Fibroblast of skin of back (primary cell): Measurements from ENCODE around the gene MCC.
"Not testable (repeated sequence)": the region's sequence is repeated elsewhere in the genome, so short reads cannot be mapped to it uniquely, and the experiment has no call there.

Experiments
- DNase-seq: peaks from one replicate; pipeline ENCODE4 v3.0.0-alpha.2; 2013

Gene MCC

DNA sequence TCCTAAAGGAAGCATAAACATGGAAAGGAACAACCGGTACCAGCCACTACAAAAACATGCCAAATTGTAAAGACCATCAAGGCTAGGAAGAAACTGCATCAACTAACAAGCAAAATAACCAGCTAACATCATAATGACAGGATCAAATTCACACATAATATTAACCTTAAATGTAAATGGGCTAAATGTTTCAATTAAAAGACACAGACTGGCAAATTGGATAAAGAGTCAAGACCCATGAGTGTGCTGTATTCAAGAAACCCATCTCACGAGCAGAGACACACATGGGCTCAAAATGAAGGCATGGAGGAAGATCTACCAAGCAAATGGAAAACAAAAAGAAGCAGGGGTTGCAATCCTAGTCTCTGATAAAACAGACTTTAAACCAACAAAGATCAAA is 411.6 kb downstream of the MCC start:
- not testable (repeated sequence) for DNase-seq

DNA sequence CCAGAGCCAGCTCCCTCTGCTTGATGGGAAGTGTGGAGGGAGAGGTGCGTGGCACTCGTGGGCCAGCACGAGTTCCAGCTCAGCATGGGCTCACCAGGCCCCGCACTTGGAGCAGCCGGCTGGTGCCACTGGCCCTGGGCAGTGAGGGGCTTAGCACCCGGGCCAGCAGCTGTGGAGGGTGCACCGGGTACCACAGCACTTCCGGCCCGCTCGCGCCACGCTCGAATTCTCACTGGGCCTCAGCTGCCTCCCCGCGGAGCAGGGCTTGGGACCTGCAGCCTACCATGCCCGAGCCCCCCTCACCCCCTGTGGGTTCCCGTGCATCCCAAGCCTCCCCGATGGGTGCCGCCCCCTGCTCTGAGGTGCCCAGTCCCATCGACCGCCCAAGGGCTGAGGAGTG is 413.2 kb downstream of the MCC start:
- DNase-seq, result no peak

DNA sequence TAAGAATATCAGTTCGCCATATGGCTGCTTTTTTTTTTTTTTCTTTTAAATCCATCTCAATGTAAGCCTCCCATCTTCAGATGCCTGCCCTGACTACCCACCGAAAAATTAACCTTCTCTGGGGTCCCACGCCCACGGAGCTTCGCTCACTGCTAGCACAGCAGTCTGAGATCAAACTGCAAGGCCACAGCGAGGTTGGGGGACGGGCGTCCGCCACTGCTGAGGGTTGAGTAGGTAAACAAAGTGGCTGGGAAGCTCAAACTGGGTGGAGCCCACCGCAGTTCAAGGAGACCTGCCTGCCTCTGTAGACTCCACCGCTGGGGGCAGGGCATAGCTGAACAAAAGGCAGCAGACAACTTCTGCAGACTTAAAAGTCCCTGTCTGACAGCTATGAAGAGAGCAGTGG is 414.6 kb downstream of the MCC start:
- not testable (repeated sequence) for DNase-seq

DNA sequence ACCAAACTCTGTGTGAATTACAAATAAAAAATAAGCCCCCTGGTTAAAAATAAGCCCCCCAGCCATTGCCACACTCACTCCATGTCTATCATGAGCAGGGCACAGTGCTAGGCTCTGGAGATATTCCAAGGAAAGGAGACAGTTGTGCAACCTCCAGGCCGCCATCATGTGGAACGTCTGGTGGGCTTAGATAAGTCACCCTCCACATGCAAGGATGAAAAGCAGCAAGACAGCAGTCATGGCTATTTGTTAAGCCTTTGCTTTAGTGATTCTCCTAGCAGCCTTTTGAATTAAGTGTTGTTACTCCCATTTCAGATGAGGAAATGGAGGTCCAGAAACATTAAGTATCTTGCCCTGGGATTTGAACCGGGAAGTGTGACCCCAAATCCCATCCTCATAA is 416.9 kb downstream of the MCC start:
- no peak for DNase-seq

DNA sequence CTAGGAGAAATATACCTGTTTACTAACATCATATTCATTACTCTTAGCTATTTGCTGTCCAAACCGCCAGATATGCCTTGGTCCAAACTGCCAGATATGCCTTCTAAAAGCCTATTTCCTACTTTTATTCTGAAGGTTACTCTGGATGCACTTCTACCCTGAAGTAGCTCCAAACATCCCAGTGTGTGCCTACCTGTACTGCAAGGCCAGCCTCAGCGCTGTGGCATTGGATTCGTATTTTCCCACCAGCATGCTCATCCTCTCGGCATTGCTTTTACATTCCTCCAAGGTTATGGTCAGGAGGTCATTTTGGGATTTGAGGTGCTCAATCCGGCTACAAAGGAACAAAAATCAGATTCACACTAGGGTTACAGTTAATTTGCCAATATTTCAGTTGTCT is 417.4 kb downstream of the MCC start:
- no peak for DNase-seq

DNA sequence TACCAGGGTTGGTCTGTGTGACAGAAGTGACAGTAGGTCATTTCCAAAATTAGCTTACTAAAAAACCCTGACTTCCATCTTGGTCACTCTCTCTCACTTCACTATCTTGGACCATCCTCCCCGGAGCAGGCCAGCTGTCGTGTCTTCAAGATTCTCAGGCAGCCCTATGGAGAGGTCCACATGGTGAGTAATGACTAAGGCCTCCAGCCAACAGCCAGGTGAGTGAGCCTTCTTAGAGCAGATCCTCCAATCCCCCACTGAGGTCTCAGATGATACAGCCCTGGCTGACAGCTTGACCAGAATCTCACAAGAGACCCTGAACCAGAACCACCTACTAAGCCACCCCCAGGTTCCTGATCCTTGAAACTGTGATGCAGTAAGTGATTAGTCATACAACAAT is 419.7 kb downstream of the MCC start:
- DNase-seq, result peak; percentile 69

DNA sequence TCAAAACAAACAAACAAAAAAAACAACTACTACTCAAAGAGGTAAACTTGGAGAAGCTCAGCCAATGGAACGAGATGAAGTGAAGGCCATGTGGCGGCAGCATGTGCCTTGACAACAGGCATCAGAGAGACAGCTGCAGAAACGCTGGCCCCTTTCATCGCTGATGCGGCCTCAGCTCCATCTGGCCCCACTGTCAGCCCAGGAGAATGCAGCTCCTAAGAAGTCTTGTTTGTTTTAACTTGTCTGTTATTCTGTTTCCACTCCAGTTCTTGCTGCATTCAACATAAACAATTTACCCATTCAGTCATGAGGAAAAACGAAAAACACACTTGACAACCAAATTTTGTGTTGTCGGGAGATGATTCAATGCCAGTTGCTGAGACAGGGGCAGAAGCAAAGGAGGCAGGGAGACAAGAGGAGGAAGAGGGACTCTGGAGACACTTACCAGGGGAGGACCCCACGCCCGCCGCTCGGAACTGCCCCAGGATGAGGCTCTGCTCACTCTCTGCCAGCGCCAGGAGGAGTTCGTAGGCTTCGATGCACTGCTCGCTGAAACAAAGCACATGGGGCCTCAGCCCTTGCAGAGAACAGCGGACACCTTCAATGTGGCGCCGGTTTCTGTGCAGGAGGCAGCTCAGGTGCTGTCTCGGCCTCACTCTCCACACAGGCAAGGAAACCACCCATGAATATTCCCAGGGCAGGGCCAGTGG is 420.5 kb downstream of the MCC start:
- DNase-seq, result no peak

DNA sequence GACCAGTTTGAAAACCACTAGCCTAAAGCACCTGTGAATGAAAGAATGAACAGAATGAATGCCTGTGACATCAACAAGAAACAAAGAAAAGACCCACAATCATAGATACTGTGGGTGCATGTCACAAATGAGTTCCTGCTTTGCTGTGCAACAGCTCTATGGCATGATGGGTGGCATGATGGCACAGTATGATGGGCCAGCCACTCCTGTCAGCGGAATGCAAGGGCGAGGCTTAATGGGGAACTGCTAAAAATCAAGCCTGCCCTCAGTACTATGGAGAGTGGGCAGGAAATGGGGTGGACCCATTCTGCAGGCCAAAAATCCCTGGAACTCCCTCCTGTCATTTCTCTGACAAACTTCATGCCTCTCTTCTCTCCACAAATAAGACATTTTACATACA is 422.6 kb downstream of the MCC start:
- no peak for DNase-seq

DNA sequence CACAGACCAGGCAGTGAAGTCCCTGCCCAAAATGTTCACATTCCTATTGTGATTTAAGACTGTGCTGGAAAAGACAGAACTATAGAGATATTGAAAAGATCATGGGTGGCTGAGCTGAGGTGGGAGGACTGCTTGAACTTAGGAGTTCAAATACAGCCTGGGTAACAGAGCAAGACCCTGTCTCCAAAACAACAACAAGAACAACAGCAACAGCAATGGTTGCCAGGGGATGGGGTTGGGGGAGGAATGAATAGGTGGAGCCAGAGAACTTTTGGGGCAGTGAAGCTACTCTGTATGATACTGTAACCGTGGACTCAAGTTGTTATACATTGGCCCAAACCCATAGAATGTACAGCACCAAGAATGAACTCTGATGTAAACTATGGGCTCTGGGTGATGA is 423.4 kb downstream of the MCC start:
- DNase-seq, result no peak

DNA sequence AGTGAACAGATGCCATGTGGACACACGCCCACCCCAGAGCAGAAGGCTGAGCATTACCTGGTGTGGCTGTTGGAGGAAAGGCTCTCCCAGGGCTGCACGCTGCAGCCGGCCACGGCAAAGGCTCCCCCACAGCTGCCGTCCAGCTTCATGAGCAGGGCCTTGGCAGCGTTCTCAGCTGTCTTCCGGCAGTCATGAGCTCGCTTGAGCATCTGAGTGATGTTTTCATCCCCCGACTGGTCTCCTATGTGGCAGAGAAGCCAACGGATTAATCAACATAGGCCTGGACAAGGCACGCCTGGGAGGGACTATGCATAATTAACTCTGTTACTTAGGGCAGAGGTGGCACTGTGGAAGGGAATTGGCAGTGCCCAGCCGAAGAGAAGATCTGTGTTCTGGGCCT is 424.3 kb downstream of the MCC start:
- DNase-seq, result no peak

DNA sequence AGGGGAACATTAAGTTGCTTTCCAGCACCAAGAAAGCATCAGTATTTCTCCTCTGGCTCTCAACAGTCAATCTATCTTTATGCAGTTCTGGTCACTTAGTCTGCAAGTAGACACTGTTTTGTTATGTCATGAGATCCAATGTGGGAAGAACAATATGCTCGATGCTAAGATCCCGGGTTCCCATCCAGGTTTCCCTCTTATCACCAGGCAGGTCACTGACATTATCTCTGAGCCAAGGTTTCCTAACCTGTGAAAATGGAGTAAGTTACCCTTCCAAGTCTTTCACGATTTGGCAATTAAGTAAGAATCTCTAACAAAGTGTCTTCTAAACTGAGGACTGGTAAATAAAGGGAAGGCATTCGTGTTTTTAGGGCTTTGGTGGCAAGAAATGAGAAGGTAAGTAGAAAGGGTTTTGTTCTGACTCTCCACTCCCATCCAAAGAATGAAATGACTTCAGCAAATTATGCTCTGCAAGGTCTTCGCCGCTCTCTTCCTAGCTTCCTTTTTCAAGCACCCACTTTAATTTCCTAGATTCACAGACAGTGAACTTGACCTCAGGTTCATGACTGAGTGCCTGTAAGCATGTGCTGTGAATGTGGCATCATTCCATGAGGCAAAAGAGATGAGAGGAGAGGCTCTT is 425.3 kb downstream of the MCC start:
- no peak for DNase-seq

DNA sequence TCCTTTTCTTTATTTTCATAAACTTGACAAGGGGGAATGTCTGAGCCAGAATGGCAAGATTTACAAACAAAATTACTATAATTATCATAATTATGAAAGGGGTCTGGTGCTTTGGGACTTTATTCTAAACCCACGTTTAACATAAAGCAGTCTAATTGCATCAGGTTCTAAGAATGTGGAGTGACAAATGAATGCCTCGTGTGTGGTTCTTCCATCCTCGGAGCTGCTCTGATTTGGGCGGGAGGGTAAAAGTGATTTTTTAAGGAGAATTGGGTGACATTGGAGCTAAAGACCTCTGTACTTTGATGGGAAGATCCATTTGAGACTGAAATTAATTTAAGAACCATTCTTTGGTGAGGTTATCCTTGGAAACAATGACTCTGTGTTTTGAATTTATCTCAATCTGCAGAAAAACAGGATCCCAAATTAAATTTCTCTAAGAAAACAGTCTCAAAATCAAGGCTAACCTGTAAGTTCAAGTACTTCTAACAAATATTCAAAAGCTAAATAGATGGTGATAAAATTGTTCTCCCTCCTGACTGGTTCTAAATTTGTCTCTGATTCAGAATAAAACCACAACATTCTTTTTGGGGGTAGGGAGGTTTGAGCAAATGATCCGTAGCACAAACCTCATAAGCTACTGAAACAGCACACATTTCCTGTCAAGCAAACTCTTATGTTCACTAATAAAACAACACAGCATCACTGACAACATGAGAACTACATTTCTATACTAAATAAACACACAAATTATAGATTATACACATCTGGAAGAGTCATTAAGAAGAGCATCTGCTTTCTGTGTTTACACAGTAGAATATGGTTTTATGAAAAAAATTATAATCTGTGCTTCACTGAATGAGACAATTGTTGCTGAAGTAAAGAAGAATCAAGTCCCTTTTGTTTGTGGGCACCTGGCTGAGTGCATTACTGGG is 426.1 kb downstream of the MCC start:
- peak; percentile 86 for DNase-seq

DNA sequence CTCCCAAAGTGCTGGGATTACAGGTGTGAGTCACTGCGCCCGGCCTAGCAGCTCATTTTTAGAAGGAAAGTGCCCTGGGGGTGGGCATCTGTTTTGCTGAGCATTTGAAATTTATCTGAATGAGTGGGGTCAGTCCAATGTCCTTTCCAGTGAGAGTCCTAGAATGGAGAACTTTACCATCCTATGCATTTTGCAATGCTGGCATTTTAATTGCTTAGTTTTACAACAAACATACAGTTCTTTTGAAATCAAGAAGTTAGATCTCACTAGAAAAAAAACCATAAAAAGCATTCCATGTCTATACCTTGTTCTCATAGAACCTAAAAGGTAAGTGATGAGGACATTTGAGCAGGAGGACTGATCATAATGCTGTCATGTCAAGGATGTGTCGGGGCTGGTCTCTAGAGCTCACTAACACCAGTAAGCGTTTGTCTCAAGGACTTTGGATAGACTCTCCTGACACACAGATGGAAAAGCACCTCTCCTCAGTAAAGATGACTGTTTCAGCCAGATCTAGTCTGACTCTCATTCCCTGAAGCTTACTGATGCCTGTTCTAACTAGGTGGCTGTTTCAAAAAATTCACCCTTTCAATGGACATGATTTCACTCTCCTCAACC is 427.7 kb downstream of the MCC start:
- DNase-seq, result no peak

DNA sequence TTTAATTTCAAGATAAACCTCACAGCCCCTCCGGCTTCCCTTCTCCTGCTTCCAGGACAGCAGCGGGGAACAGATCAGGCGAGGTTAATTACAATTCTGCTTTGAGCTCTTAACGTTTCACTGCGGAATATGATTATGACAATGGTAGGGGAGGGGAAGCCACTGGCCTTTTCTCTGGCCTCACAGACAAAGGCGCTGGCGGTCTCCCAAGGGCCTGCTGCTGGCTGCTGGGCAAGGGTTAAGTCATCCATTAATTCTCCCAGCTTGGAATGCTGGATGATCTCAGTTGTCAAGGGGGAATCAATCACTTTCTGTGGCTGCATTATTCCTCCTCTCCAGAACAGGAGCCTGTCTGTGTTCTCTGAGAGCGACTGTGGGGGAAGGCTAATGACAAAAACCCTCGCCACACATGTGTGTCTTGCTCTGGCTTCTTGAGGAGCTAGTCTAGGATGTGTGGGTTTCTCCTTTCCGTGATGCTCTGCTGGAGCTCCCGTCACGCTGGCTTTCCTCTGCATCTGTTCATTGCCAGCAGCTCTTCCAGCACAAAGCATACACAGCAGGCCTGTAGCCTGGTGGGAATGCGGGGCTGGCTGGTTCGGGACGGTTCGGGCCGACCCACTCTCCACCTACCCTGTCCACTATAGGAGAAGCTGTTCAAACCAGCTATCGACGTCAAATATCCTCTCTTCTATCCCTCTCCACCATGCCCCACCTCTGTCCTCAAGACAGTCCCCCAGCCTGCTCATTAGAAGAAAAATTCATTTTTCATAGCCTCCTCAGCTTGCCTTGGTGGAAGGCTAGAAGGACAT is 428.8 kb downstream of the MCC start:
- peak; percentile 81 for DNase-seq

DNA sequence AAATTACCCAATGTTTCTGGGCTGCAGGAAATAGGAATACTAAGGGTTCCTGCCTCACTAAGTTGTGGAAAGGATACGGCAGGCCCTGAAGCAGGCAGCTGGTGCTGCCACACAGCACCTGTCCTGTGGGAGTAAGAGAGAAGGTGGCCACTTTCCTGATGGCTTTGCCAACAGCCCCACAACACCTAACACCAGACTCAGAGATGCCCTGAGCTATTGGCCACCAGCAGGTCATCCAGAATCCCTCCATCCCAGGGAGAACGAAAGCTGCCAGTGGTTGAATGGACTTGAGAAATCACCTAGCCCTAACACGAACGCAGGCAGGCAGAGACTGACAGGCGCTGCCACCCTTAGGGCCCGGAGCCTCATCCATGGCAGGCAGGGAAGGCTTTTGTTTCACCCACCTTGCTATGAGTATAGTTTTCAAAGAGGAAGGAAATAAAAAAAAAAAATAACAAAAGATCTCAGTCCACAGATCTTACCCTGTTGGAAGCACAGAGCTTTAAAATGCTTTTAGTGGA is 429.5 kb downstream of the MCC start:
- no peak for DNase-seq

DNA sequence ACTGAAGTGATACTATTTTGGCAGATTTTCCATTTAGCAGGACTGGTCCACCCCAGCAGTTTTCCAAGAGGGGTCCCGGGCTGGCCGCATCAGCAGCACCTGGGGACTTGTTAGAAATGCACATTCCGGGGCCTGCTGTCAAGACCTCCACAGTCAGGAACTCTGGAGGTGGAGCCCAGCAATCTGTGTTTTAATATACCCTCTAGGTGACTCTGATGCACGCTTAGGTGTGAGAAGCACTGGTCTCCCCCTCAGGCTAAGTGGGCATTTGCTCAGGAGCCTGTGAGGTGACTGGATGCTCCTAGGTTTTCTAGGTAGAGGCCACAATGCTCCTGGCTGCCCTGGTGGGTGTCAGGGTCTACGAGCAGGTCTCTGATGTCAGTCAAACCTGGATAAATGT is 430.0 kb downstream of the MCC start:
- DNase-seq, result no peak

DNA sequence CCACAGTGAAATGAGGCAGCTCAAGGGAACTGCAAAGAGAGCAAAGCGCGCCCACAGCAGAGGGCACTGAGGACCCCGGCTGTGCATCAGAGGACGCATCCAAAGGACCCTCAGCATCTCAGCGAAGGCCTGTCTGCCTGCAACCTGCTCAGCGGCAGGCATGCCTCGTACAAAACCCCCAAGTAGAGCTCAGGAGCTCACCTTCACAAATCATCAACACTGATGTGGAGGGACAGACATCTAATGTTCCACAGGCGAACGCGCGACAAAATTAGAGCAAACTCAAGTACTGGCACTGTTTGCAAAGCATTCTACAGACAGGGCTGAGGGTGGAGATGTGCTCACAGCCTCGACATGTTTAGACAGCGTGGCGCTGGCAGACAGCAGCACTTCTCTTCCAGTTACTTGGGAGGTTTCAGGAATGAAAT is 430.7 kb downstream of the MCC start:
- DNase-seq, result no peak

DNA sequence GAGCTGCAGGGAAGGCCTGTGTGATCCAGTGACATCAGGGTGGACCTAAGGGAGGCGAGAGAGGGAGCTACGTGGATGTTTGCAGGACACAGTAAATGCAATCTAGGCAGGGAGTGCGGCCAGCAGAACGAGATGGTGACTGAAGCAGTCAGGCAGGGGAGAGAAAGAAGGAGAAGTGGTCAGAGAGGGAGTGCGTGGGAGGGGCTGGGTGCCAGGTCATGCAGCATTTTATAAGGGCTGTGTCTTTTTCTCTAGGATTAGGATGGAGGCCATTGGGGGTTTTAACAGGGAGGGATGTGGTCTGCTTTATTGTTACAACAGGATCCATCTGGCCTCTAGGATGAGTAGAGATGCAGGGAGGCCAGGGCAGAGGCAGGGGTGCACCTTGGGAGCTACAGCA is 431.3 kb downstream of the MCC start:
- no peak for DNase-seq

DNA sequence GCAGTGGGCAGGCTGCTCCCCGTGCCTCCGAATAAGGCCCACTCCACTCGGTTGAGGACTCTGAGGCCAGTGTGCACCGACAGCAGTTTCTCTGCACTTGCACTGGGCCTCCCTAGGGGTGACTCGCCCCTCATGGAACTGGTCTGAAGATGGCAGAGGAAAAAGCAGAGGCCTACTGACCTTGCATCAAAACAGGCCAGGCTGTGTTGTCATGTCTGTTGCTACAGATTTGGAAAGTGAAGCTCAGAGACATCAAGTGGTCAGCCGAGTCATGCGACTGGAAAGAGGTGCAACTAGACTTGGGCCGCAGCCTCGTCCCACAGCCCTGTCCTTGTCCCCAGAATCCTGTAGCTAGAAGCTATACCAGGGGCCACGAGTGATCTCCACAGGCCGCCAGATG is 433.4 kb downstream of the MCC start:
- no peak for DNase-seq

DNA sequence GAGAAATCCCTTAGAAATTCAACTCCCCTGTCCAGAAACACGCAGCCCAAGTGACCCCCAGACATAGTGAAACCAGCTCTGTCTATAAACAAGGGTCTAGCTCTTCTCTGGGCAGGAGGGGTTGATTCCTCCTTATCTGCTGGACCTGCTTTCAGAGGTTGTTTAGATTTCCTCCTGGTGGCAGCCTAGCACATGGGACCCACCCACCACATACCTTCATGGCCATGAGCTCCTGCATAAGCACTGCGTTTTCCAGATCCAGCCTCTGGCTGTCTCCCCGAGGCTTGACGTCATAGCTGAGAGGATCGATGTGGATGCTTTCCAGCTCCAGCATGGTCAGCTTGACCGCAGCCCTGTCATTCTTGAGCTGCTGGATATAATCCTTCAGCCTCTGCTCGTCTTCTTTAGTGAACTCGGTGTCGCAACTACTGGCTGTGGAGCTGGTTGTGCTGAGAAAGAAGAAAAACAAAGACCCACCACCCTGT is 434.7 kb downstream of the MCC start:
- DNase-seq, result no peak

DNA sequence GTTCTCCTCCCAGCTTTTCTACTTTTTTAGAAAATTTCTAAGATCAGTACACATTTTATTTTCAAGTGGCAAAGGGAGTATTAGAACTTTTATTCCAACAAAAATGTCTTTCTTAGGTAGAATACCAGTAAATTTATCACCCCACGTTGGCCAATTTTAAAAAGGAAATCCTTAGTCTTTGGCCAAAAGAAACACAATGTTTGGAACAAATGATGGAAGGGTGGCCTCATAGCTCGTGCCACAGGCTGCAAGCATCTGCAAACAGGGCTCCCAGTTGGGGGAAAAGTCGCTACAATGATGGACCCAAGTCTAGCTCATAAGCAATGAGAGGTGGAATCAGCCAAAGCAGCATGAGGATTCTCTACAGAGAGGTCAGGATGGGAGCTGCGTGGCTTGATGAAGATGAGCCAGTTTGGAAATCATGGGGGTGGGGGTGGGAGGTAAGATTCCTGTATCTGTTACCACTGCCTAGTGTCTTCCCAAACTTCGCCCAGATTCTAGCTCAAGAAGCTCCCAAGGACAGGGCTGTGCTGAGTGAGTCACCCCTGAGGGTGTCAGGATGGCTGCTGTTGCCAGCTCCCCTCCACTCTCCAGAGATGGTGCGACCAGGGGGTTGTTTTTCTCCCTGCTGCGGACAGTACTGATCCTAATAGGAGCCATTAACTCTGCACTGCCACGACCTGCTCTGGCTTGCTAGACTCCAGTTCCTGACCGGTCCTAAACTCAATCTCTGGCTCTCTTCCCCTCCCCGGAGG is 436.0 kb downstream of the MCC start:
- peak; percentile 31 for DNase-seq
